ENCODE results near the gene C11orf65.
A peak's percentile ranks its signal among the peaks of the same experiment; 100 is the strongest.
"Not testable (repeated sequence)": the region's sequence is repeated elsewhere in the genome, so short reads cannot be mapped to it uniquely, and the experiment has no call there.

Gene C11orf65

GRCh38 chr11:108472681-108473080 is 5.4 kb upstream of the C11orf65 start:
- H3K79me2 ChIP-seq (ENCODE audit: control insufficient read depth, insufficient read depth, low read length, unreplicated experiment), result no peaks in the 10 kb centered on the region
- no peaks in the 10 kb centered on the region for H3K27me3 ChIP-seq (ENCODE audit: insufficient read depth, low read length)
- no peaks in the 10 kb centered on the region for H3K4me1 ChIP-seq (ENCODE audit: control insufficient read depth, insufficient read depth, low read length, unreplicated experiment)
- no peak overlapping the region for H3K27ac ChIP-seq (ENCODE audit: low read depth, low read length)
- 0 out of 2 replicates have a peak, but pooled peaks cover 7% of the 10 kb centered on the region for H3K36me3 ChIP-seq (ENCODE audit: insufficient read depth, low read length)
- no peak overlapping the region for H3K4me3 ChIP-seq (ENCODE audit: low read depth, low read length)
- H2AFZ ChIP-seq (ENCODE audit: low read length, unreplicated experiment), result no peak overlapping the region

- Histone ChIP-seq H3K27me3 (ENCODE audit: insufficient read depth, low read length) (no peaks in the 10 kb centered on the region), H3K36me3 (ENCODE audit: insufficient read depth, low read length) (no peaks in the 10 kb centered on the region), H3K4me3 (ENCODE audit: low read depth, low read length) (no peak overlapping the region), H3K4me1 (ENCODE audit: control insufficient read depth, insufficient read depth, low read length, unreplicated experiment) (no peaks in the 10 kb centered on the region), H2AFZ (ENCODE audit: low read length, unreplicated experiment) (peak overlapping the region; percentile 41), H3K79me2 (ENCODE audit: control insufficient read depth, insufficient read depth, low read length, unreplicated experiment) (no peaks in the 10 kb centered on the region), H3K27ac (ENCODE audit: low read depth, low read length) (no peak overlapping the region)
These were observed 1.1 kb upstream of the C11orf65 start for GRCh38 chr11:108468478-108468864.

- Histone ChIP-seq H3K27ac (ENCODE audit: low read depth, low read length) (peak overlapping the region; percentile 90), H3K27me3 (ENCODE audit: insufficient read depth, low read length) (no peaks in the 10 kb centered on the region), H2AFZ (ENCODE audit: low read length, unreplicated experiment) (peak overlapping the region; percentile 97), H3K4me1 (ENCODE audit: control insufficient read depth, insufficient read depth, low read length, unreplicated experiment) (no peaks in the 10 kb centered on the region), H3K4me3 (ENCODE audit: low read depth, low read length) (peak overlapping the region; percentile 80), H3K36me3 (ENCODE audit: insufficient read depth, low read length) (no peaks in the 10 kb centered on the region), H3K79me2 (ENCODE audit: control insufficient read depth, insufficient read depth, low read length, unreplicated experiment) (no peaks in the 10 kb centered on the region)
These were observed 924 bp downstream of the C11orf65 start for GRCh38 chr11:108466405-108466804.

- H3K27ac ChIP-seq (ENCODE audit: low read depth, low read length), result no peak overlapping the region
- H3K79me2 ChIP-seq (ENCODE audit: control insufficient read depth, insufficient read depth, low read length, unreplicated experiment), result no peaks in the 10 kb centered on the region
- no peaks in the 10 kb centered on the region for H3K27me3 ChIP-seq (ENCODE audit: insufficient read depth, low read length)
- H3K4me1 ChIP-seq (ENCODE audit: control insufficient read depth, insufficient read depth, low read length, unreplicated experiment), result no peaks in the 10 kb centered on the region
- H3K4me3 ChIP-seq (ENCODE audit: low read depth, low read length), result no peak overlapping the region
- no peaks in the 10 kb centered on the region for H3K36me3 ChIP-seq (ENCODE audit: insufficient read depth, low read length)
- no peak overlapping the region for H2AFZ ChIP-seq (ENCODE audit: low read length, unreplicated experiment)
These were observed 14.0 kb downstream of the C11orf65 start for GRCh38 chr11:108453207-108453835.

GRCh38 chr11:108441445-108441844 is 25.9 kb downstream of the C11orf65 start:
- H3K79me2 ChIP-seq (ENCODE audit: control insufficient read depth, insufficient read depth, low read length, unreplicated experiment); H2AFZ ChIP-seq (ENCODE audit: low read length, unreplicated experiment); H3K4me1 ChIP-seq (ENCODE audit: control insufficient read depth, insufficient read depth, low read length, unreplicated experiment); H3K4me3 ChIP-seq (ENCODE audit: low read depth, low read length); H3K27me3 ChIP-seq (ENCODE audit: insufficient read depth, low read length); H3K36me3 ChIP-seq (ENCODE audit: insufficient read depth, low read length); H3K27ac ChIP-seq (ENCODE audit: low read depth, low read length): not testable (repeated sequence)

- Histone ChIP-seq H3K4me3 (ENCODE audit: low read depth, low read length) (no peak overlapping the region), H3K79me2 (ENCODE audit: control insufficient read depth, insufficient read depth, low read length, unreplicated experiment) (no peaks in the 10 kb centered on the region), H3K27me3 (ENCODE audit: insufficient read depth, low read length) (no peaks in the 10 kb centered on the region), H3K27ac (ENCODE audit: low read depth, low read length) (no peak overlapping the region), H2AFZ (ENCODE audit: low read length, unreplicated experiment) (no peak overlapping the region), H3K36me3 (ENCODE audit: insufficient read depth, low read length) (no peaks in the 10 kb centered on the region), H3K4me1 (ENCODE audit: control insufficient read depth, insufficient read depth, low read length, unreplicated experiment) (peaks cover 4% of the 10 kb centered on the region)
These were observed 30.7 kb downstream of the C11orf65 start for GRCh38 chr11:108436594-108436993.

- H3K79me2 ChIP-seq (ENCODE audit: control insufficient read depth, insufficient read depth, low read length, unreplicated experiment), result no peaks in the 10 kb centered on the region
- H3K36me3 ChIP-seq (ENCODE audit: insufficient read depth, low read length), result no peaks in the 10 kb centered on the region
- no peak overlapping the region for H3K27ac ChIP-seq (ENCODE audit: low read depth, low read length)
- H3K4me1 ChIP-seq (ENCODE audit: control insufficient read depth, insufficient read depth, low read length, unreplicated experiment), result peaks cover 4% of the 10 kb centered on the region
- no peak overlapping the region for H2AFZ ChIP-seq (ENCODE audit: low read length, unreplicated experiment)
- no peaks in the 10 kb centered on the region for H3K27me3 ChIP-seq (ENCODE audit: insufficient read depth, low read length)
- no peak overlapping the region for H3K4me3 ChIP-seq (ENCODE audit: low read depth, low read length)
These were observed 32.3 kb downstream of the C11orf65 start for GRCh38 chr11:108435066-108435465.

- Histone ChIP-seq H2AFZ (ENCODE audit: low read length, unreplicated experiment) (no peak overlapping the region), H3K79me2 (ENCODE audit: control insufficient read depth, insufficient read depth, low read length, unreplicated experiment) (no peaks in the 10 kb centered on the region), H3K27me3 (ENCODE audit: insufficient read depth, low read length) (no peaks in the 10 kb centered on the region), H3K4me3 (ENCODE audit: low read depth, low read length) (no peak overlapping the region), H3K27ac (ENCODE audit: low read depth, low read length) (no peak overlapping the region), H3K4me1 (ENCODE audit: control insufficient read depth, insufficient read depth, low read length, unreplicated experiment) (peaks cover 4% of the 10 kb centered on the region), H3K36me3 (ENCODE audit: insufficient read depth, low read length) (no peaks in the 10 kb centered on the region)
These were observed 34.5 kb downstream of the C11orf65 start for GRCh38 chr11:108432783-108433182.

- Histone ChIP-seq H3K4me3 (ENCODE audit: low read depth, low read length) (no peak overlapping the region), H3K79me2 (ENCODE audit: control insufficient read depth, insufficient read depth, low read length, unreplicated experiment) (no peaks in the 10 kb centered on the region), H3K27ac (ENCODE audit: low read depth, low read length) (no peak overlapping the region), H3K36me3 (ENCODE audit: insufficient read depth, low read length) (no peaks in the 10 kb centered on the region), H2AFZ (ENCODE audit: low read length, unreplicated experiment) (no peak overlapping the region), H3K27me3 (ENCODE audit: insufficient read depth, low read length) (no peaks in the 10 kb centered on the region), H3K4me1 (ENCODE audit: control insufficient read depth, insufficient read depth, low read length, unreplicated experiment) (peaks cover 4% of the 10 kb centered on the region)
These were observed 35.3 kb downstream of the C11orf65 start for GRCh38 chr11:108431997-108432396.

- Histone ChIP-seq H3K27me3 (ENCODE audit: insufficient read depth, low read length) (no peaks in the 10 kb centered on the region), H3K4me3 (ENCODE audit: low read depth, low read length) (no peak overlapping the region), H3K27ac (ENCODE audit: low read depth, low read length) (no peak overlapping the region), H3K4me1 (ENCODE audit: control insufficient read depth, insufficient read depth, low read length, unreplicated experiment) (peaks cover 4% of the 10 kb centered on the region), H2AFZ (ENCODE audit: low read length, unreplicated experiment) (no peak overlapping the region), H3K36me3 (ENCODE audit: insufficient read depth, low read length) (no peaks in the 10 kb centered on the region), H3K79me2 (ENCODE audit: control insufficient read depth, insufficient read depth, low read length, unreplicated experiment) (no peaks in the 10 kb centered on the region)
These were observed 36.0 kb downstream of the C11orf65 start for GRCh38 chr11:108431370-108431769.

GRCh38 chr11:108417551-108417950 is 49.8 kb downstream of the C11orf65 start:
- not testable (repeated sequence) for H3K79me2 ChIP-seq (ENCODE audit: control insufficient read depth, insufficient read depth, low read length, unreplicated experiment); H3K4me1 ChIP-seq (ENCODE audit: control insufficient read depth, insufficient read depth, low read length, unreplicated experiment); H3K36me3 ChIP-seq (ENCODE audit: insufficient read depth, low read length); H3K4me3 ChIP-seq (ENCODE audit: low read depth, low read length); H3K27me3 ChIP-seq (ENCODE audit: insufficient read depth, low read length); H3K27ac ChIP-seq (ENCODE audit: low read depth, low read length); H2AFZ ChIP-seq (ENCODE audit: low read length, unreplicated experiment)

Data from ACC112 (cell line).